Smooth muscle cell of the pulmonary artery (primary cell): Measurements from ENCODE around the gene ARHGAP31. TPM values are rescaled to one million over a fixed set of nuclear protein-coding genes. Genes with fewer than 3 reads are reported as not detected.

Experiments used
- total RNA-seq: library from RNA; depleted of rRNA; stranded (reverse); fragments of >200 nt; gene quantifications from 2 replicates; pipeline ENCODE4 v1.2.3, GENCODE V29; 2014

Gene ARHGAP31
- total RNA-seq: 9.8 and 16.9 TPM in 2 replicates

GRCh38 chr3:119293871-119294695, at the start of gene ARHGAP31:
ARHGAP31 (plus strand) TSS chr3:119294383; CDS start chr3:119294905, 522 bp downstream.

GRCh38 chr3:119463171-119464169, 169.3 kb downstream of the ARHGAP31 start, which contains the start of gene TMEM39A:
TMEM39A (minus strand) TSS chr3:119463615; CDS start chr3:119462074, 1,541 bp downstream.

Other genes starting within 250 kb of the ARHGAP31 start
- gene TEX55, start 148.2 kb upstream of the ARHGAP31 start, total RNA-seq: not detected in 2 replicates
- 0.17 and 0.98 TPM in 2 replicates for gene UPK1B, start 120.8 kb upstream of the ARHGAP31 start, total RNA-seq
- 58.1 and 65.1 TPM in 2 replicates for gene B4GALT4, start 53.5 kb upstream of the ARHGAP31 start, total RNA-seq
- 80.6 and 99.4 TPM in 2 replicates for gene TMEM39A, start 169.2 kb downstream of the ARHGAP31 start, total RNA-seq
- gene POGLUT1, start 174.6 kb downstream of the ARHGAP31 start, total RNA-seq: 21.4 and 22.2 TPM in 2 replicates
- 59.0 and 65.6 TPM in 2 replicates for gene TIMMDC1, start 204.2 kb downstream of the ARHGAP31 start, total RNA-seq